ENCODE data around the gene APLF. TPM values are rescaled to one million over a fixed set of nuclear protein-coding genes. Genes with fewer than 3 reads are reported as not detected.

Gene APLF
- total and polyA plus RNA-seq, 2 experiments from 2014 or later, result 1.5 to 5.0 TPM

DNA sequence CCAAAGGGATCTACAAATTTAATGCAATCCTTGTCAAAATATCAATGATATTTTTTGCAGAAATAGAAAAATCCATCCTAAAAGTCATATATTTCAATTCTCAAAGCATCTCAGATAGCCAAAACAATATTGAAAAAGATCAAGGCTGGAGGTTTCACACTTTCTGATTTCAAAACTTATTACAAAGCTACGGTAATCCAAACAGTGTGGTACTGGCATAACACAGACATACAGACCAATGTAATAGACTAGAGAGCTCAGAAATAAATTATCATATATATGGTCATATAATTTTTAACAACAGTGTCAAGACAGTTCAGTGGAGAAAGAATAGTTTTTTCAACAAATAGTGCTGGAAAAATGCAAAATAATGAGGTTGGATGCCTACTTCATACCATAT lies 135.7 kb downstream of the APLF start:
- peaks cover 4% of the 10 kb centered on the region for H3K9me3 ChIP-seq (ENCODE audit: low read depth)
- DNase-seq (ENCODE audit: low spot score), result no peak
- no peaks in the 10 kb centered on the region for H3K79me2 ChIP-seq
- H3K4me2 ChIP-seq, result no peak overlapping the region
- H3K4me1 ChIP-seq (ENCODE audit: insufficient read depth), result no peaks in the 10 kb centered on the region
- 97% methylated on average over 1 of the region's 1 CpG for WGBS (ENCODE audit: low lambda C conversion rate, missing lambda C conversion rate)
- H3K4me3 ChIP-seq, result no peak overlapping the region
- no peaks in the 10 kb centered on the region for H3K27me3 ChIP-seq
- H3K27ac ChIP-seq, result no peak overlapping the region
- no peaks in the 10 kb centered on the region for H3K9me2 ChIP-seq (replicated peaks; ENCODE audit: insufficient read depth)
- TF ChIP-seq EZH2 (IDR thresholded peaks at IDR 0.05; ENCODE audit: borderline replicate concordance) (no peak), EZH2phosphoT487 (IDR thresholded peaks at IDR 0.05; ENCODE audit: low read depth, severe bottlenecking, unreplicated experiment) (no peak)
- TF ChIP-seq, protein P1, sequence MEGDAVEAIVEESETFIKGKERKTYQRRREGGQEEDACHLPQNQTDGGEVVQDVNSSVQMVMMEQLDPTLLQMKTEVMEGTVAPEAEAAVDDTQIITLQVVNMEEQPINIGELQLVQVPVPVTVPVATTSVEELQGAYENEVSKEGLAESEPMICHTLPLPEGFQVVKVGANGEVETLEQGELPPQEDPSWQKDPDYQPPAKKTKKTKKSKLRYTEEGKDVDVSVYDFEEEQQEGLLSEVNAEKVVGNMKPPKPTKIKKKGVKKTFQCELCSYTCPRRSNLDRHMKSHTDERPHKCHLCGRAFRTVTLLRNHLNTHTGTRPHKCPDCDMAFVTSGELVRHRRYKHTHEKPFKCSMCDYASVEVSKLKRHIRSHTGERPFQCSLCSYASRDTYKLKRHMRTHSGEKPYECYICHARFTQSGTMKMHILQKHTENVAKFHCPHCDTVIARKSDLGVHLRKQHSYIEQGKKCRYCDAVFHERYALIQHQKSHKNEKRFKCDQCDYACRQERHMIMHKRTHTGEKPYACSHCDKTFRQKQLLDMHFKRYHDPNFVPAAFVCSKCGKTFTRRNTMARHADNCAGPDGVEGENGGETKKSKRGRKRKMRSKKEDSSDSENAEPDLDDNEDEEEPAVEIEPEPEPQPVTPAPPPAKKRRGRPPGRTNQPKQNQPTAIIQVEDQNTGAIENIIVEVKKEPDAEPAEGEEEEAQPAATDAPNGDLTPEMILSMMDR (IDR thresholded peaks at IDR 0.05; ENCODE audit: poor library complexity), result no peak
- H2AFZ ChIP-seq, result no peak overlapping the region
- H3K36me3 ChIP-seq (replicated peaks; ENCODE audit: insufficient read depth, low read depth), result no peaks in the 10 kb centered on the region
- no peaks in the 10 kb centered on the region for H4K20me1 ChIP-seq (ENCODE audit: insufficient read depth, poor library complexity, severe bottlenecking)

DNA sequence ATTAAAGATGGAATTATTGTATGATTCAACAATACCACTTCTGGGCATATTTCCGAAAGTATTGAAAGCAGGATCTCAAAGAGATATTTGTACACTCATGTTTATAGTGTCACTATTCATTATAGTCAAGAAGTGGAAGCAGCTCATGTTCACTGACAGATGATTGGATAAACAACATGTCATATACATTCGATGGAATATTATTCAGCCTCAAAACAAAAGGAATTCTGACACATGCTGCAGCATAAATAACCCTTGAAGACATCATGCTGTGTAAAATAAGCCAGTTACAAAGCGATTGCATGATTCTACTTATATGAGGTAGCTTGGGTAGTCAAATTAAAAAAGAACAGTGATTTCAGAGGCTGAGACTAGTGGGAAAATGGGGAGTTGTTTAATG lies 136.7 kb downstream of the APLF start:
- Histone ChIP-seq H3K9me3 (ENCODE audit: low read depth) (peaks cover 4% of the 10 kb centered on the region), H3K4me2 (no peak overlapping the region), H3K4me3 (no peak overlapping the region), H3K4me1 (ENCODE audit: insufficient read depth) (no peaks in the 10 kb centered on the region), H3K27me3 (no peaks in the 10 kb centered on the region), H3K79me2 (no peaks in the 10 kb centered on the region), H2AFZ (no peak overlapping the region), H3K9me2 (replicated peaks; ENCODE audit: insufficient read depth) (no peaks in the 10 kb centered on the region), H3K27ac (no peak overlapping the region), H4K20me1 (ENCODE audit: insufficient read depth, poor library complexity, severe bottlenecking) (no peaks in the 10 kb centered on the region), H3K36me3 (replicated peaks; ENCODE audit: insufficient read depth, low read depth) (no peaks in the 10 kb centered on the region)
- DNase-seq (ENCODE audit: low spot score), result no peak
- WGBS (ENCODE audit: low lambda C conversion rate, missing lambda C conversion rate), result 94% methylated on average over 3 of the region's 3 CpGs
- TF ChIP-seq, protein P1 (IDR thresholded peaks at IDR 0.05; ENCODE audit: poor library complexity), result no peak
- TF ChIP-seq EZH2phosphoT487 (IDR thresholded peaks at IDR 0.05; ENCODE audit: low read depth, severe bottlenecking, unreplicated experiment) (no peak), EZH2 (IDR thresholded peaks at IDR 0.05; ENCODE audit: borderline replicate concordance) (no peak)

DNA sequence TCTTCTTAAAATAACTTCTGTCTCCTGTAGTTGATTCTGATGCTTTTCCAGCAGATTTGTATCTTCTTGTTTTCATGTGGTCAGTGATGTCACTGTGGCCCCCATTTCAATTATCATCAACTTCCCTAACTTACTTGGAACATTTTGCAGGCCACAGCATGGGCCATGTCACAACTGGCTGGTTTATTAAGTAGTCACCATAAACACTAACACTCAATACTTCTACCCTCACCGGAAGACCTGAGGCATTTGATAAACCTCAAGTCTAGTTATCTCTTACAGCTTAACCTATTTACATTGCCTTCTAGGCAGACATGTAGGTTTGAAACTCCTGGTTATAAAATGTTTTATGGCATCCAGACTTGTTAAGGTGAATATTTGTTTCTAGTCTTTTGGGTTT lies 138.6 kb downstream of the APLF start:
- no peaks in the 10 kb centered on the region for H3K4me1 ChIP-seq (ENCODE audit: insufficient read depth)
- peaks cover 4% of the 10 kb centered on the region for H3K9me3 ChIP-seq (ENCODE audit: low read depth)
- H3K27ac ChIP-seq, result no peak overlapping the region
- WGBS (ENCODE audit: low lambda C conversion rate, missing lambda C conversion rate), result 61% methylated on average over 1 of the region's 1 CpG
- no peak for DNase-seq (ENCODE audit: low spot score)
- H3K9me2 ChIP-seq (replicated peaks; ENCODE audit: insufficient read depth), result no peaks in the 10 kb centered on the region
- H3K27me3 ChIP-seq, result no peaks in the 10 kb centered on the region
- H3K36me3 ChIP-seq (replicated peaks; ENCODE audit: insufficient read depth, low read depth), result no peaks in the 10 kb centered on the region
- no peaks in the 10 kb centered on the region for H3K79me2 ChIP-seq
- no peaks in the 10 kb centered on the region for H4K20me1 ChIP-seq (ENCODE audit: insufficient read depth, poor library complexity, severe bottlenecking)
- no peak overlapping the region for H3K4me3 ChIP-seq
- no peak overlapping the region for H2AFZ ChIP-seq
- no peak overlapping the region for H3K4me2 ChIP-seq
- TF ChIP-seq EZH2phosphoT487 (IDR thresholded peaks at IDR 0.05; ENCODE audit: low read depth, severe bottlenecking, unreplicated experiment) (no peak), EZH2 (IDR thresholded peaks at IDR 0.05; ENCODE audit: borderline replicate concordance) (no peak)
- TF ChIP-seq, protein P1 (IDR thresholded peaks at IDR 0.05; ENCODE audit: poor library complexity), result no peak

DNA sequence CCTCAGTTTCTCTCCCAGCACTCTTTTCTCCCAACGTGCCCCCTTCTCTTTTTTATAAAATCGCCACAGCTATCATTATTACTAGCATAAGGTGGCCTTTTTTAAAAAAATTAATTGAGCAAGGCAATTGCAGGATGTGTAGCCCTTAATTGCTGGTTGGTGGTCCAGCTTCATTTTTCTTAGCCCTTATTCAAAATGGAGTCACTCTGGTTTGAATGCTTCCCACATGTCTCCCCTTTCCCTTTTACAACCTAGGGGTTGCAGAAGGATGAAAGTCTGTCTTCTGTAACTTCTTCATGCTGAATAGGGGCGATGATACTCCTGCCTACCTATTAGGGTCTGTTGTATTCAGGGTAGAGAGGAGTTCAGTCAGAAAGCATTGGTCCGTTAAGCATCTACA lies 139.4 kb downstream of the APLF start:
- Histone ChIP-seq H3K27me3 (no peaks in the 10 kb centered on the region), H3K27ac (no peak overlapping the region), H3K36me3 (replicated peaks; ENCODE audit: insufficient read depth, low read depth) (no peaks in the 10 kb centered on the region), H4K20me1 (ENCODE audit: insufficient read depth, poor library complexity, severe bottlenecking) (no peaks in the 10 kb centered on the region), H3K79me2 (no peaks in the 10 kb centered on the region), H3K9me2 (replicated peaks; ENCODE audit: insufficient read depth) (no peaks in the 10 kb centered on the region), H3K4me2 (no peak overlapping the region), H3K9me3 (ENCODE audit: low read depth) (no peaks in the 10 kb centered on the region), H2AFZ (no peak overlapping the region), H3K4me1 (ENCODE audit: insufficient read depth) (no peaks in the 10 kb centered on the region), H3K4me3 (no peak overlapping the region)
- TF ChIP-seq EZH2 (IDR thresholded peaks at IDR 0.05; ENCODE audit: borderline replicate concordance) (no peak), EZH2phosphoT487 (IDR thresholded peaks at IDR 0.05; ENCODE audit: low read depth, severe bottlenecking, unreplicated experiment) (no peak)
- TF ChIP-seq, protein P1 (IDR thresholded peaks at IDR 0.05; ENCODE audit: poor library complexity), result no peak
- no peak for DNase-seq (ENCODE audit: low spot score)
- WGBS (ENCODE audit: low lambda C conversion rate, missing lambda C conversion rate), result 88% methylated on average over 4 of the region's 4 CpGs
